ENCODE data around the gene ZNF428.
A peak's percentile ranks its signal among the peaks of the same experiment; 100 is the strongest.
"Not testable (repeated sequence)": the region's sequence is repeated elsewhere in the genome, so short reads cannot be mapped to it uniquely, and the experiment has no call there.

ZNF428 gene

GRCh38 chr19:43651758-43652545 is 32.5 kb upstream of the ZNF428 start:
- DNase-seq (ENCODE audit: extremely low spot score), result peak; percentile 76
- ChIA-PET CTCF (interaction anchor here (0.7 to 2.0 kb wide), 7 partner anchors 10 to 97 kb away, joined by 3 to 10 read pairs (median 5); partner anchors contain the start of gene IRGQ), POLR2A (interaction anchor here (0.7 to 1.4 kb wide), 5 partner anchors 8 to 57 kb away, joined by 3 to 4 read pairs (median 3); partner anchors contain the start of genes IRGQ and ZNF576)
- TF ChIP-seq FOXA1 (IDR thresholded peaks at IDR 0.05) (no peak), PKNOX1 (IDR thresholded peaks at IDR 0.05) (peak; percentile 77)

- POLR2A ChIA-PET; CTCF ChIA-PET; DNase-seq (ENCODE audit: extremely low spot score): not testable (repeated sequence)
These were observed 30.8 kb upstream of the ZNF428 start for GRCh38 chr19:43650276-43650675.

- no peak for TF ChIP-seq SUZ12 (IDR thresholded peaks at IDR 0.05)
- CTCF ChIA-PET, result interaction anchor here (0.5 kb wide), 1 partner anchor 13 kb away, joined by 3 read pairs; no protein-coding TSS in a partner anchor
- POLR2A ChIA-PET, result no interaction called here
- no peak for DNase-seq (ENCODE audit: extremely low spot score)
These were observed 30.1 kb upstream of the ZNF428 start for GRCh38 chr19:43649514-43649913.

- CTCF ChIA-PET, result no interaction called here
- TF ChIP-seq BHLHE40 (IDR thresholded peaks at IDR 0.05; ENCODE audit: borderline replicate concordance), result no peak
- TF ChIP-seq ELF4 (IDR thresholded peaks at IDR 0.05), result no peak
- no peak for TF ChIP-seq FOXK2 (IDR thresholded peaks at IDR 0.05)
- TF ChIP-seq LEF1 (IDR thresholded peaks at IDR 0.05; ENCODE audit: borderline replicate concordance), result no peak
- no peak for TF ChIP-seq ARNT (IDR thresholded peaks at IDR 0.05)
- no peak for TF ChIP-seq NFRKB (IDR thresholded peaks at IDR 0.05)
- no peak for TF ChIP-seq HDGF (IDR thresholded peaks at IDR 0.05; ENCODE audit: borderline replicate concordance)
- TF ChIP-seq SP1 (IDR thresholded peaks at IDR 0.05), result no peak
- TF ChIP-seq FOXA1 (IDR thresholded peaks at IDR 0.05), result no peak
- no peak for TF ChIP-seq FOXM1 (IDR thresholded peaks at IDR 0.05; ENCODE audit: borderline replicate concordance)
- no peak for TF ChIP-seq TARDBP (IDR thresholded peaks at IDR 0.05)
- POLR2A ChIA-PET, result no interaction called here
- no peak for DNase-seq (ENCODE audit: extremely low spot score)
These were observed 29.2 kb upstream of the ZNF428 start for GRCh38 chr19:43648633-43649032.

GRCh38 chr19:43644181-43644580 is 24.8 kb upstream of the ZNF428 start:
- POLR2A ChIA-PET, result no interaction called here
- CTCF ChIA-PET, result interaction anchor here (0.7 kb wide), 1 partner anchor 9 kb away, joined by 3 read pairs; no protein-coding TSS in a partner anchor
- no peak for DNase-seq (ENCODE audit: extremely low spot score)
- no peak for TF ChIP-seq SP1 (IDR thresholded peaks at IDR 0.05)
- TF ChIP-seq ARNT (IDR thresholded peaks at IDR 0.05), result no peak
- TF ChIP-seq ZNF384 (IDR thresholded peaks at IDR 0.05), result no peak
- TF ChIP-seq FOXM1 (IDR thresholded peaks at IDR 0.05; ENCODE audit: borderline replicate concordance), result no peak
- TF ChIP-seq SUZ12 (IDR thresholded peaks at IDR 0.05), result no peak
- no peak for TF ChIP-seq CTBP1 (IDR thresholded peaks at IDR 0.05; ENCODE audit: borderline replicate concordance)
- TF ChIP-seq BHLHE40 (IDR thresholded peaks at IDR 0.05; ENCODE audit: borderline replicate concordance), result no peak
- no peak for TF ChIP-seq FOXA1 (IDR thresholded peaks at IDR 0.05)
- no peak for TF ChIP-seq L3MBTL2 (conservative IDR thresholded peaks at IDR 0.05)
- no peak for TF ChIP-seq LEF1 (IDR thresholded peaks at IDR 0.05; ENCODE audit: borderline replicate concordance)
- no peak for TF ChIP-seq HDGF (IDR thresholded peaks at IDR 0.05; ENCODE audit: borderline replicate concordance)

GRCh38 chr19:43643326-43643725 is 23.9 kb upstream of the ZNF428 start:
- POLR2A ChIA-PET, result interaction anchor here (0.9 to 1.1 kb wide), 2 partner anchors 8 to 47 kb away, joined by 3 to 4 read pairs; partner anchors contain the start of genes IRGQ and ZNF576
- CTCF ChIA-PET, result no interaction called here
- TF ChIP-seq CTBP1 (IDR thresholded peaks at IDR 0.05; ENCODE audit: borderline replicate concordance), result no peak
- no peak for TF ChIP-seq HDGF (IDR thresholded peaks at IDR 0.05; ENCODE audit: borderline replicate concordance)
- TF ChIP-seq L3MBTL2 (conservative IDR thresholded peaks at IDR 0.05), result no peak
- TF ChIP-seq FOXM1 (IDR thresholded peaks at IDR 0.05; ENCODE audit: borderline replicate concordance), result no peak
- no peak for TF ChIP-seq TARDBP (IDR thresholded peaks at IDR 0.05)
- no peak for TF ChIP-seq BHLHE40 (IDR thresholded peaks at IDR 0.05; ENCODE audit: borderline replicate concordance)
- no peak for TF ChIP-seq LEF1 (IDR thresholded peaks at IDR 0.05; ENCODE audit: borderline replicate concordance)
- DNase-seq (ENCODE audit: extremely low spot score), result no peak

GRCh38 chr19:43642531-43642930 is 23.1 kb upstream of the ZNF428 start:
- POLR2A ChIA-PET, result no interaction called here
- TF ChIP-seq ARNT (IDR thresholded peaks at IDR 0.05), result no peak
- TF ChIP-seq FOXA1 (IDR thresholded peaks at IDR 0.05), result no peak
- TF ChIP-seq FOXK2 (IDR thresholded peaks at IDR 0.05), result no peak
- TF ChIP-seq SP1 (IDR thresholded peaks at IDR 0.05), result no peak
- no peak for TF ChIP-seq L3MBTL2 (conservative IDR thresholded peaks at IDR 0.05)
- TF ChIP-seq TARDBP (IDR thresholded peaks at IDR 0.05), result no peak
- DNase-seq (ENCODE audit: extremely low spot score), result no peak
- CTCF ChIA-PET, result interaction anchor here (0.6 to 1.1 kb wide), 4 partner anchors 9 to 104 kb away, joined by 3 to 6 read pairs (median 4); no protein-coding TSS in a partner anchor

GRCh38 chr19:43641333-43641732 is 21.9 kb upstream of the ZNF428 start:
- CTCF ChIA-PET, result interaction anchor here (0.9 kb wide), 2 partner anchors 15 to 47 kb away, joined by 3 to 5 read pairs; no protein-coding TSS in a partner anchor
- no peak for TF ChIP-seq LEF1 (IDR thresholded peaks at IDR 0.05; ENCODE audit: borderline replicate concordance)
- TF ChIP-seq FOXK2 (IDR thresholded peaks at IDR 0.05), result no peak
- TF ChIP-seq TARDBP (IDR thresholded peaks at IDR 0.05), result no peak
- TF ChIP-seq SP1 (IDR thresholded peaks at IDR 0.05), result no peak
- no peak for TF ChIP-seq CTBP1 (IDR thresholded peaks at IDR 0.05; ENCODE audit: borderline replicate concordance)
- TF ChIP-seq ZNF384 (IDR thresholded peaks at IDR 0.05), result no peak
- TF ChIP-seq PKNOX1 (IDR thresholded peaks at IDR 0.05), result no peak
- no peak for TF ChIP-seq L3MBTL2 (conservative IDR thresholded peaks at IDR 0.05)
- no peak for TF ChIP-seq FOXM1 (IDR thresholded peaks at IDR 0.05; ENCODE audit: borderline replicate concordance)
- POLR2A ChIA-PET, result no interaction called here
- no peak for DNase-seq (ENCODE audit: extremely low spot score)
